DND-41 (cell line): ENCODE data around the gene RPL15.

ENCODE experiments used
- EZH2 ChIP-seq: IDR thresholded peaks from 3 replicates; pipeline ENCODE4 v1.6.1; 2012; ENCODE audit warnings: borderline replicate concordance, low read depth, mild to moderate bottlenecking, moderate library complexity, low read length, inconsistent platforms; ENCODE audit not compliant: severe bottlenecking
- TF ChIP-seq, protein P1 (sequence below): IDR thresholded peaks from 2 replicates; pipeline ENCODE4 v1.5.1; 2012; ENCODE audit warnings: borderline replicate concordance, low read length, moderate library complexity, mild to moderate bottlenecking; ENCODE audit not compliant: poor library complexity, severe bottlenecking; ENCODE audit errors: extremely low read depth

DNA sequence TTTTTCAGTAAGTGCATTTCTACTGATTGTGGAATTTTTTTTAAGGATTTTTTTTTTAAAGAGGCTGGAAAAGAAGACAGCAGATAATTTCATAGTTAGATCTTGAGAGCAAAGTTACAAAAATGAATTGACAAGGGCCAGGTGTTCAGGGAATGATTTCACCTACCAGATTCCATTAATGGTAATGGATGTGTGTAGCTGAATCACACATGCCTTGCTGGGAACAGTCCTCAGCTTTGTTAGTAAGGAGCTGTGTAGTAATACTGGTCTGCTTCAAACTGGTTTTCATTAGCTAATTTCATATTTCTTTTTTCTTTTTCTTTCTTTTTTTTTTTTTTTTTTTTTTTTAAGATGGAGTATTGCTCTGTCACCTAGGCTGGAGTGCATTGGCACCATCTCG is 44.1 kb downstream of the RPL15 start:
- TF ChIP-seq EZH2, result no peak
- TF ChIP-seq, protein P1, sequence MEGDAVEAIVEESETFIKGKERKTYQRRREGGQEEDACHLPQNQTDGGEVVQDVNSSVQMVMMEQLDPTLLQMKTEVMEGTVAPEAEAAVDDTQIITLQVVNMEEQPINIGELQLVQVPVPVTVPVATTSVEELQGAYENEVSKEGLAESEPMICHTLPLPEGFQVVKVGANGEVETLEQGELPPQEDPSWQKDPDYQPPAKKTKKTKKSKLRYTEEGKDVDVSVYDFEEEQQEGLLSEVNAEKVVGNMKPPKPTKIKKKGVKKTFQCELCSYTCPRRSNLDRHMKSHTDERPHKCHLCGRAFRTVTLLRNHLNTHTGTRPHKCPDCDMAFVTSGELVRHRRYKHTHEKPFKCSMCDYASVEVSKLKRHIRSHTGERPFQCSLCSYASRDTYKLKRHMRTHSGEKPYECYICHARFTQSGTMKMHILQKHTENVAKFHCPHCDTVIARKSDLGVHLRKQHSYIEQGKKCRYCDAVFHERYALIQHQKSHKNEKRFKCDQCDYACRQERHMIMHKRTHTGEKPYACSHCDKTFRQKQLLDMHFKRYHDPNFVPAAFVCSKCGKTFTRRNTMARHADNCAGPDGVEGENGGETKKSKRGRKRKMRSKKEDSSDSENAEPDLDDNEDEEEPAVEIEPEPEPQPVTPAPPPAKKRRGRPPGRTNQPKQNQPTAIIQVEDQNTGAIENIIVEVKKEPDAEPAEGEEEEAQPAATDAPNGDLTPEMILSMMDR, result no peak
